DMS79 treated with DMSO at 0.1 percent for 48 hours (cell line): ENCODE results near the gene TMEM41A.

ENCODE experiments used
- DNase-seq: peaks from one replicate; lab custom pipeline; 2025; lab: John Stamatoyannopoulos, UW

TMEM41A gene

GRCh38 chr3:185498503-185499396, at the start of gene TMEM41A:
Gene TMEM41A (minus strand): TSS chr3:185499035. CDS start chr3:185498961, 74 bp downstream.
- peak; percentile 84 for DNase-seq

- DNase-seq, result no peak
These were observed 41.9 kb upstream of the TMEM41A start for GRCh38 chr3:185540695-185541094.

- DNase-seq, result no peak
These were observed 41.1 kb upstream of the TMEM41A start for GRCh38 chr3:185539934-185540333.

- peak; percentile 35 for DNase-seq
These were observed 38.6 kb upstream of the TMEM41A start for GRCh38 chr3:185537369-185537970.

GRCh38 chr3:185534511-185534910, 35.7 kb upstream of the TMEM41A start:
- DNase-seq, result no peak

DNA sequence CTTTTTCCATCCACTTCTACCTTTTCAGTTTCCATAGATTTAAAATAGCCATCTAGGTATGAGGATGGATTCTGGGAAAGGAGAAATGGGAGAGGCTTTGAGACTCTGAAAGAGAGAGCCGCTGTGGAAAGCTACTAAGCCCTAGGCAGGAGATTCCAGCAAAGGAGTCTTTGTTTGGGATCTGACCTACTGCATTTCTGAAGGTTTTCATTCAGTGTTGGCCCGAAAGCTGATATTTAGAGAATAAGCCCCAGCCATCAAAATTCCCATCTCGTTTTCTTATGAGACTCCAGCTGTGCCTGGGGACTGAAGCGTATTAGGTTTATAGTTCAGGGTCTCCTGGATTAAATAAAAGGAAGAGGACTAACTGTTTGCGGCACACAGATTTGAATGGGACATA, 34.1 kb upstream of the TMEM41A start:
- no peak for DNase-seq

DNA sequence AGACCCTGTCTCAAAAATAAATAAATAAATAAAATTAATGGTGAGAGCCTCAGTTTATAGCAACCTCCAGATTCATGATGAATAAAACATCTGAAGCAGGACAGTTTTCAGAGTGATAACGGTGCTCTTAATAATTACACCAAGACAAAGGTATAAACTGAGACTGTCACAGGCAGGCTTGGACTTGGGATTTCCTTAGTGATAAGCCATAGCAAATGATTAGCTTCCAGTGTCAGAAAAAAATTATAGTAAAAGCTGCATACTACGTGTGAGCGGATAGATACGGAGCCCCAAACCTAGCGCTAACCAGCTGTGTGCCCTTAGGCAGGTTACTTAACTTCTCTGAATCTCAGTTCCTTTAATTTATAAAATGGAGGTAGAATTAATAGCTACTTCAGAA, 32.0 kb upstream of the TMEM41A start:
- DNase-seq, result no peak

GRCh38 chr3:185528532-185528931, 29.7 kb upstream of the TMEM41A start:
- no peak for DNase-seq

GRCh38 chr3:185527364-185527763, 28.5 kb upstream of the TMEM41A start:
- DNase-seq, result no peak

- no peak for DNase-seq
These were observed 27.6 kb upstream of the TMEM41A start for GRCh38 chr3:185526349-185526951.

DNA sequence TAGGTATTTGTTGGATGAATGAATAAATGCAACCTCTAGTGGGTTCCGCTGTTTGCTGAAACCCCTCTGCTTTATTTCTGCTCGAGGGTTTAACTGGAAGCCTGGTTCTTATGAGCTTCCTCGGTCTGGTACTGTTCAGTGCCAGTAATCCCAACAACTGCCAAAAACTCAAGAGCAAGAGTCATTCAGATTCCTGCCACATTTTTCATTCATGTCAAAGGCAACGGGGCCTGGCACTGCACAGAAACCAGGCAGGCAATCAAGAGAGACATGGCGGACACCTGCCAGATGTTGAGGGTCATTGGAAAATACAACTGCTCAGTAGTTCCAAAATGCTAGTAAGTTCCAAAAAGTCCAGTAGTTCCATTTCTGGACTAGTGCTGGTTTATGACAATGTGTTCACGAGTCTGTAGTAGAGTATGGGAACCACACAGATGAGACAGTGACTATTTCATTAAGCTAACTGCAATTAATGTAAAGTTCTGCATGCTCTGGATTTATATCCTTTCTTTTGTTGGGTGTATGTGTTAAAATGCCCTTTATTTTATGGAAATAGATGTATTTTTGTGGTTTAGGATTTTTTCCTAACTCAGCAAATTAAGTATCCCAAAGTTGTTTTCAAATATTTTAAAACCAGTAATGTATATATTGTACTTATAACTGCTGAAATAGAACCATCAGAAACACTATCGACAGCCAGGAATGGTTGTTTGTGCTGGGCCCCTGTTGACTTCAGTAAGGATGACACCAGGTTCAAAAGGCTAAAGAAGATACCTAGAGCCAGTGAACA, 22.7 kb upstream of the TMEM41A start:
- DNase-seq, result no peak

DNA sequence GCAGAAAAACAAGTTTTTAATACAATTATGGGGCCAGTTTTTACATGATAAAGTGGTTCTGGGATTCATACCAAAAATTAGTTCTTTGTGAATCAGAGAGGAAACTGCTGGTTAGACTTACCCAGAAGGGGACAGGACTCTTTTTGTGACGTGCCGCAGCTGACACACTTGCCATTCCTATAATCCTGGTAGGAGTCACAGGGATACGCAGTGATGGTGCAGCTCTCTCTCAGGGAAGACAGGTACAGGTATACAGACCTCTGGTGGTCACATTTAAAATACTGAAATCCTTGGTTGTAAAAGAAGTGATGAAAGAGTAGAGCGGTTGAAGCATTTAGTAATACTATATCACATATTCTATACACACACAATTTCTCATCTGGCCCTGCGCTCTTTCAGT, 20.2 kb upstream of the TMEM41A start:
- DNase-seq, result no peak

DNA sequence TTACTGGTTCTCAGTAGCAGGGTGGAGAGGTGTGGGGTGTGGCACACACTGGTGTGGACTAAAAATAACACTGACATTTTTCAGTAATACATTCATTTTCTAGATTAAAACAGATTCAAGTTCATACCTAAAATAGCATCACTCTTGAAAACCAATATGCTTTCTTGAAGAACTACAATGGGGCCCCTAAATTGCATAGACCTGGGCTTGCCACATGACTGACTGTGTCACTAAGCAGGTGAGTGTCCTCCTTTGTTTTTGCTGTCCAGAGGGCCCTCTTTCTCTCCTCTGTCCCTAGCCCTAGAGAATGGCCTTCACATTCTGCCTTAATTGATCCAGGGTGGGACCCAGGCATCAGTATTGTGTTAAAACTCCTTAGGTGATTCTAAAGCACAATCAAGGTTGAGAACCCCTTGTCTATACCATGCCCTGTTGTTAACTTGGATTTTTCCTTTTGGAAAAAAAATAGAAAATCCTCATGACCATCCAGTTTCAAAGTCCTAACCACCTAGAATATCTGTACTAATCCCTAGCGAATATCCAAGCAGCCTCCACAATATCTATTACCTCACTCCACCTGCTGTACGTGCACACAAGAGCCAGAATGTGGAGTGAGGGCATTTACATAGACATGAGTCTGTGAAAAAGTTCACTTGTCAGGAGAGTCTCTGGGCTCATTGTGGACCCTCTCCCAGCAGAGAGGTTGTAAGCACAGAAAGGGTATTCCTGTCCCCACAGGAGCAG, 18.7 kb upstream of the TMEM41A start:
- no peak for DNase-seq

- DNase-seq, result no peak
These were observed 12.9 kb upstream of the TMEM41A start for GRCh38 chr3:185511711-185512110.

DNA sequence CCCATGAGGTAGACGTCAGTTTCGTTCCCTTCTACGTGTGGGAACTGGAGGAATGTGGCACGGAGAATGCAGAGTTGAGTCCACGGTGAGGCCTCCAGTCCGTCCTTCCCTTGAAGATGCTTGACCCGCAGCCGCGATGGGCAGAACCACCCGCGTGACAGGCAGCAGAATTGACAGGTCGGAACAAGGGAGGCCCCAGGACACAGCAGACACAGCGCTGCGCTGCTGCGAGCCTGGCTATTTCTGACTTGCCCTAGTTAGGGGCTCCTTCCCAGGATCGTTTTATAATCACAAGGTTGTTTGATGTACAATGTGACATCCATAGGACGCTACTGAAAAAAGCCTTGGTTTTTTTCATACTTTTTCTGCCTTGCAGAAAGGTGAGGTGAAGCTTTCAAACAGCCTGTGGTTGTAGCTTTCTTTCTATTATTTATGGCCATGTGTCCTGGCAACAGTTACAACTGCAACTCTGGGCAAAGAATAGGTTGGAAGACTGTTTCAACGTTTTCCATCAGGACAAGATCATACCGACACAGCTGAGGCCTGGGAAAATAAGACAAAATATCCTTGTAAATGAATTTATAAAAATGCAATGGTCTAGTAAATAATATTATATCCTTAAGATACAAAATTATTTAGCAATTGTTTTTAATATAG, 9.6 kb upstream of the TMEM41A start:
- DNase-seq, result no peak

- no peak for DNase-seq
These were observed 9.0 kb upstream of the TMEM41A start for GRCh38 chr3:185507883-185508282.

DNA sequence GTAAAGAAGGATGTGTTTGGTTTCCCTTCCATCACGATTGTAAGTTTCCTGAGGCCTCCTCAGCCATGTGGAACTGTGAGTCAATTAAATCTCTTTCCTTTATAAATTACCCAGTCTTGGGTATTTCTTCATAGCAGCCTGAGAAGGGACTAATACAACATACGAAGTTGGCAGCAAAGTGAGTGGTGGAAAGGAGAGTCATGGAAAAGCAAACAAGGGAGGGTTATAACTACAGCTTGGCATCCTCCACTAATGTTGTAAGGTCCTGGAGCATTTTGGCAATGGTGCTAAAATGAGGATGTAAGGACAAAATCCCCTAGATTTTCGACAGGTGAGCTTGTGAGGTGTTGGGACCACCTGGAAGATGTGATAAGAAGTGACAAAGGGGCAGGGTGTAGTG, 5.8 kb upstream of the TMEM41A start:
- no peak for DNase-seq

- DNase-seq, result no peak
These were observed 4.7 kb upstream of the TMEM41A start for GRCh38 chr3:185503521-185503920.

- no peak for DNase-seq
These were observed 4.2 kb upstream of the TMEM41A start for GRCh38 chr3:185502987-185503386.

- no peak for DNase-seq
These were observed 8.6 kb downstream of the TMEM41A start for GRCh38 chr3:185490241-185490640.

- no peak for DNase-seq
These were observed 9.4 kb downstream of the TMEM41A start for GRCh38 chr3:185489462-185489861.
